ENCODE measurements around the gene XCL2. TPM values are rescaled to one million over a fixed set of nuclear protein-coding genes. Genes with fewer than 3 reads are reported as not detected.

Gene XCL2
- total RNA-seq, 1 experiment from 2014 or later = not detected

GRCh38 chr1:168551688-168552087, 7.9 kb upstream of the XCL2 start:
- RAD21 ChIA-PET (ENCODE audit: low non-redundant PET in 1 of 2, low total read pairs in 2 of 2, uncharacterized antibody in 2 of 2, unreplicated experiment in 2 of 2) = no interaction called here
- Histone ChIP-seq H3K4me2 (ENCODE audit: low read length) (no peak overlapping the region), H3K36me3 (ENCODE audit: control insufficient read depth in 1 of 2, insufficient read depth in 2 of 2, low read length in 2 of 2) (no peaks in the 10 kb centered on the region), H3K4me3 (replicated peaks in 1 of 2; ENCODE audit: low read depth in 1 of 2, low read length in 2 of 2) (no peak overlapping the region), H3K27me3 (ENCODE audit: insufficient read depth, low read length) (no peaks in the 10 kb centered on the region), H3K9ac (ENCODE audit: low read length) (no peak overlapping the region), H2AFZ (ENCODE audit: low read depth, low read length, poor library complexity, severe bottlenecking) (no peak overlapping the region), H3K9me2 (ENCODE audit: insufficient read depth) (no peaks in the 10 kb centered on the region), H3K9me3 (ENCODE audit: control insufficient read depth in 1 of 2, insufficient read depth in 1 of 2, low read depth in 1 of 2, low read length in 2 of 2) (no peaks in the 10 kb centered on the region), H4K20me1 (ENCODE audit: insufficient read depth) (no peaks in the 10 kb centered on the region), H3K27ac (ENCODE audit: low read depth, low read length) (no peak overlapping the region), H3K4me1 (ENCODE audit: control insufficient read depth in 1 of 2, insufficient read depth in 2 of 2, low read length in 2 of 2) (no peaks in the 10 kb centered on the region), H3K79me2 (ENCODE audit: insufficient read depth, low read length) (no peaks in the 10 kb centered on the region)
- TF ChIP-seq POLR2AphosphoS5 (IDR thresholded peaks at IDR 0.05; ENCODE audit: low read depth, low read length) = no peak
- TF ChIP-seq, protein P1, sequence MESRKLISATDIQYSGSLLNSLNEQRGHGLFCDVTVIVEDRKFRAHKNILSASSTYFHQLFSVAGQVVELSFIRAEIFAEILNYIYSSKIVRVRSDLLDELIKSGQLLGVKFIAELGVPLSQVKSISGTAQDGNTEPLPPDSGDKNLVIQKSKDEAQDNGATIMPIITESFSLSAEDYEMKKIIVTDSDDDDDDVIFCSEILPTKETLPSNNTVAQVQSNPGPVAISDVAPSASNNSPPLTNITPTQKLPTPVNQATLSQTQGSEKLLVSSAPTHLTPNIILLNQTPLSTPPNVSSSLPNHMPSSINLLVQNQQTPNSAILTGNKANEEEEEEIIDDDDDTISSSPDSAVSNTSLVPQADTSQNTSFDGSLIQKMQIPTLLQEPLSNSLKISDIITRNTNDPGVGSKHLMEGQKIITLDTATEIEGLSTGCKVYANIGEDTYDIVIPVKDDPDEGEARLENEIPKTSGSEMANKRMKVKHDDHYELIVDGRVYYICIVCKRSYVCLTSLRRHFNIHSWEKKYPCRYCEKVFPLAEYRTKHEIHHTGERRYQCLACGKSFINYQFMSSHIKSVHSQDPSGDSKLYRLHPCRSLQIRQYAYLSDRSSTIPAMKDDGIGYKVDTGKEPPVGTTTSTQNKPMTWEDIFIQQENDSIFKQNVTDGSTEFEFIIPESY (IDR thresholded peaks at IDR 0.05; ENCODE audit: extremely low read depth, insufficient replicate concordance, low read length) = no peak
- no peak for ATAC-seq
- POLR2A ChIA-PET = no interaction called here
- CTCF ChIA-PET = no interaction called here
- no TSS peak for BruUV-seq (replicated peaks)
- DNase-seq (ENCODE audit: low read depth, low spot score) = no peak
- intact Hi-C loops (cut with micrococcal nuclease) = no loop called here

- H3K9ac ChIP-seq (ENCODE audit: low read length) = no peak overlapping the region
- H3K36me3 ChIP-seq (ENCODE audit: control insufficient read depth in 1 of 2, insufficient read depth in 2 of 2, low read length in 2 of 2) = no peaks in the 10 kb centered on the region
- no peak for TF ChIP-seq JUND (IDR thresholded peaks at IDR 0.05)
- no peak for TF ChIP-seq SIN3A (IDR thresholded peaks at IDR 0.05; ENCODE audit: low read depth)
- no peak for TF ChIP-seq MAX (IDR thresholded peaks at IDR 0.05)
- TF ChIP-seq SP1 (IDR thresholded peaks at IDR 0.05; ENCODE audit: low read depth) = no peak
- no peak for TF ChIP-seq TCF7L2 (IDR thresholded peaks at IDR 0.05; ENCODE audit: borderline replicate concordance, extremely low read depth, insufficient read depth, insufficient read length)
- TF ChIP-seq ATF3 (IDR thresholded peaks at IDR 0.05) = no peak
- TF ChIP-seq CTCF (IDR thresholded peaks at IDR 0.05 in 2 of 3, conservative IDR thresholded peaks at IDR 0.05 in 1 of 3; ENCODE audit: borderline replicate concordance in 1 of 3, insufficient read depth in 1 of 3, low read depth in 2 of 3, low read length in 2 of 3) = no peak
- TF ChIP-seq, protein P2, sequence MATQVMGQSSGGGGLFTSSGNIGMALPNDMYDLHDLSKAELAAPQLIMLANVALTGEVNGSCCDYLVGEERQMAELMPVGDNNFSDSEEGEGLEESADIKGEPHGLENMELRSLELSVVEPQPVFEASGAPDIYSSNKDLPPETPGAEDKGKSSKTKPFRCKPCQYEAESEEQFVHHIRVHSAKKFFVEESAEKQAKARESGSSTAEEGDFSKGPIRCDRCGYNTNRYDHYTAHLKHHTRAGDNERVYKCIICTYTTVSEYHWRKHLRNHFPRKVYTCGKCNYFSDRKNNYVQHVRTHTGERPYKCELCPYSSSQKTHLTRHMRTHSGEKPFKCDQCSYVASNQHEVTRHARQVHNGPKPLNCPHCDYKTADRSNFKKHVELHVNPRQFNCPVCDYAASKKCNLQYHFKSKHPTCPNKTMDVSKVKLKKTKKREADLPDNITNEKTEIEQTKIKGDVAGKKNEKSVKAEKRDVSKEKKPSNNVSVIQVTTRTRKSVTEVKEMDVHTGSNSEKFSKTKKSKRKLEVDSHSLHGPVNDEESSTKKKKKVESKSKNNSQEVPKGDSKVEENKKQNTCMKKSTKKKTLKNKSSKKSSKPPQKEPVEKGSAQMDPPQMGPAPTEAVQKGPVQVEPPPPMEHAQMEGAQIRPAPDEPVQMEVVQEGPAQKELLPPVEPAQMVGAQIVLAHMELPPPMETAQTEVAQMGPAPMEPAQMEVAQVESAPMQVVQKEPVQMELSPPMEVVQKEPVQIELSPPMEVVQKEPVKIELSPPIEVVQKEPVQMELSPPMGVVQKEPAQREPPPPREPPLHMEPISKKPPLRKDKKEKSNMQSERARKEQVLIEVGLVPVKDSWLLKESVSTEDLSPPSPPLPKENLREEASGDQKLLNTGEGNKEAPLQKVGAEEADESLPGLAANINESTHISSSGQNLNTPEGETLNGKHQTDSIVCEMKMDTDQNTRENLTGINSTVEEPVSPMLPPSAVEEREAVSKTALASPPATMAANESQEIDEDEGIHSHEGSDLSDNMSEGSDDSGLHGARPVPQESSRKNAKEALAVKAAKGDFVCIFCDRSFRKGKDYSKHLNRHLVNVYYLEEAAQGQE (IDR thresholded peaks at IDR 0.05; ENCODE audit: low read depth) = no peak
- no peak for TF ChIP-seq EZH2phosphoT487 (IDR thresholded peaks at IDR 0.05; ENCODE audit: borderline replicate concordance)
- no peaks in the 10 kb centered on the region for H4K20me1 ChIP-seq (ENCODE audit: insufficient read depth)
- BruUV-seq (replicated peaks) = no TSS peak
- ChIA-PET CTCF (no interaction called here), POLR2A (no interaction called here), RAD21 (ENCODE audit: low non-redundant PET in 1 of 2, low total read pairs in 2 of 2, uncharacterized antibody in 2 of 2, unreplicated experiment in 2 of 2) (no interaction called here)
- H2AFZ ChIP-seq (ENCODE audit: low read depth, low read length, poor library complexity, severe bottlenecking) = no peak overlapping the region
- no peaks in the 10 kb centered on the region for H3K9me3 ChIP-seq (ENCODE audit: control insufficient read depth in 1 of 2, insufficient read depth in 1 of 2, low read depth in 1 of 2, low read length in 2 of 2)
- ATAC-seq (no peak), DNase-seq (ENCODE audit: low read depth, low spot score) (no peak)
- H3K9me2 ChIP-seq (ENCODE audit: insufficient read depth) = no peaks in the 10 kb centered on the region
- no peak overlapping the region for H3K4me3 ChIP-seq (replicated peaks in 1 of 2; ENCODE audit: low read depth in 1 of 2, low read length in 2 of 2)
- no peaks in the 10 kb centered on the region for H3K4me1 ChIP-seq (ENCODE audit: control insufficient read depth in 1 of 2, insufficient read depth in 2 of 2, low read length in 2 of 2)
- no peaks in the 10 kb centered on the region for H3K27me3 ChIP-seq (ENCODE audit: insufficient read depth, low read length)
- no peak overlapping the region for H3K4me2 ChIP-seq (ENCODE audit: low read length)
- H3K27ac ChIP-seq (ENCODE audit: low read depth, low read length) = no peak overlapping the region
- intact Hi-C loops (cut with micrococcal nuclease) = no loop called here
- no peaks in the 10 kb centered on the region for H3K79me2 ChIP-seq (ENCODE audit: insufficient read depth, low read length)
These were observed 7.2 kb upstream of the XCL2 start for GRCh38 chr1:168550971-168551370.

Measured in HCT116 (cell line).